Panc1 (cell line): ENCODE results near the gene ROBO1. TPM values are rescaled to one million over a fixed set of nuclear protein-coding genes. Genes with fewer than 3 reads are reported as not detected.

Experiments used
- ATAC-seq: fragments of 200-7000 bp; cut with Tn5 transposase; 2 replicates; pipeline ENCODE4 v1.9.1; 2020; ENCODE audit warnings: mild to moderate bottlenecking, moderate library complexity
- BruUV-seq: library from RNA; stranded (reverse); fragments of 400-500 nt; replicated peaks from 2 replicates; lab custom pipeline; 2021; lab: Mats Ljungman, UMichigan
- CTCF ChIA-PET: fragments of 300-600 bp; sonication (Branson Sonifier 250); formaldehyde crosslinking; loops from one replicate; lab custom pipeline; 2022; ENCODE audit warnings: antibody characterized with exemption; lab: Charles Lee
- POLR2A ChIA-PET: fragments of 300-600 bp; sonication (Branson Sonifier 250); formaldehyde crosslinking; loops from one replicate; lab custom pipeline; 2022; ENCODE audit warnings: antibody characterized with exemption; lab: Charles Lee
- DNase-seq: peaks from one replicate; pipeline ENCODE4 v3.0.0-alpha.2; 2010; ENCODE audit warnings: low read depth, low spot score
- H3K27ac ChIP-seq: 2 replicates; pipeline ENCODE4 v1.5.1; 2011; ENCODE audit warnings: mild to moderate bottlenecking, low read length, inconsistent platforms
- H3K27me3 ChIP-seq: fragments of 200-500 bp; sonication (Bioruptor generic); 2 replicates; pipeline ENCODE4 v1.6.0; 2014; ENCODE audit warnings: low read length, inconsistent platforms; ENCODE audit not compliant: control insufficient read depth, insufficient read depth
- H3K36me3 ChIP-seq: fragments of 200-500 bp; sonication (Bioruptor generic); 2 replicates; pipeline ENCODE4 v1.5.1; 2014; ENCODE audit warnings: inconsistent platforms, mild to moderate bottlenecking, low read length, moderate library complexity; ENCODE audit not compliant: control insufficient read depth, insufficient read depth
- H3K4me1 ChIP-seq: 2 replicates; pipeline ENCODE4 v1.5.1; 2011; ENCODE audit warnings: inconsistent platforms, mild to moderate bottlenecking, low read length, moderate library complexity; ENCODE audit not compliant: control insufficient read depth, insufficient read depth
- H3K4me3 ChIP-seq, 2 experiments: 2 replicates each; pipeline ENCODE4 v1.5.1; 2011 to 2012; ENCODE audit warnings: low read depth in 2 of 2, low read length in 2 of 2, mild to moderate bottlenecking in 2 of 2, inconsistent platforms in 1 of 2, moderate library complexity in 1 of 2
- H3K9me3 ChIP-seq: fragments of 200-500 bp; sonication (Bioruptor generic); 2 replicates; pipeline ENCODE4 v1.5.1; 2014; ENCODE audit warnings: low read depth, mild to moderate bottlenecking, inconsistent platforms, low read length, moderate library complexity; ENCODE audit not compliant: control insufficient read depth, insufficient read depth
- CTCF ChIP-seq: fragments of 450-650 bp; IDR thresholded peaks from 2 replicates; pipeline ENCODE4 v1.5.1; 2017; ENCODE audit warnings: mild to moderate bottlenecking
- POLR2AphosphoS5 ChIP-seq: IDR thresholded peaks from 2 replicates; pipeline ENCODE4 v1.6.1; 2012; ENCODE audit warnings: mild to moderate bottlenecking, low read depth, low read length, moderate library complexity
- REST ChIP-seq, 2 experiments: IDR thresholded peaks; 2 replicates each; pipeline ENCODE4 v1.6.1; 2011 to 2012; ENCODE audit warnings: low read depth in 2 of 2, control low read depth in 1 of 2, low read length in 1 of 2, mild to moderate bottlenecking in 1 of 2, moderate library complexity in 1 of 2; ENCODE audit not compliant: insufficient read depth in 1 of 2
- SIN3A ChIP-seq: IDR thresholded peaks from 2 replicates; pipeline ENCODE4 v1.6.1; 2012; ENCODE audit warnings: low read depth, mild to moderate bottlenecking, low read length, moderate library complexity, borderline replicate concordance; ENCODE audit not compliant: insufficient read depth
- TCF7L2 ChIP-seq: IDR thresholded peaks from 2 replicates; pipeline ENCODE4 v1.6.1; 2011; ENCODE audit warnings: mild to moderate bottlenecking, low read depth, low read length, inconsistent platforms
- in situ Hi-C: cut with HindIII; loops from 2 replicates; pipeline ENCODE4 v1.10.0; 2016; ENCODE audit warnings: low sequenced_read_pairs, low pct_unique_long_range_greater_than_20kb
- intact Hi-C: fragments of 100-400 bp; cut with micrococcal nuclease; formaldehyde crosslinking; loops from one replicate; pipeline ENCODE4 v1.10.0; 2022; ENCODE audit not compliant: unreplicated experiment
- total RNA-seq: library from RNA; stranded (reverse); gene quantifications from one replicate; pipeline ENCODE4 v1.2.1, GENCODE V29; 2021; ENCODE audit not compliant: unreplicated experiment

Gene ROBO1
- total RNA-seq, 1 experiment from 2014 or later: 61.6 TPM

GRCh38 chr3:79184251-79184650, 583.5 kb downstream of the ROBO1 start:
- DNase-seq (no peak), ATAC-seq (no peak)
- TF ChIP-seq REST (IDR thresholded peaks at IDR 0.05; ENCODE audit: insufficient read depth in 1 of 2, low read depth in 2 of 2, low read length in 1 of 2) (no peak), SIN3A (no peak), TCF7L2 (no peak), POLR2AphosphoS5 (no peak)
- Histone ChIP-seq H3K27ac (no peak overlapping the region), H3K27me3 (no peaks in the 10 kb centered on the region), H3K4me1 (no peaks in the 10 kb centered on the region), H3K9me3 (no peaks in the 10 kb centered on the region), H3K4me3 (no peak overlapping the region), H3K36me3 (no peaks in the 10 kb centered on the region)
- in situ Hi-C loops (no loop called here), intact Hi-C loops (no loop called here)
- CTCF ChIA-PET: no interaction called here
- BruUV-seq: no TSS peak
- POLR2A ChIA-PET: no interaction called here

- Histone ChIP-seq H3K27me3 (no peaks in the 10 kb centered on the region), H3K27ac (no peak overlapping the region), H3K36me3 (no peaks in the 10 kb centered on the region), H3K4me1 (no peaks in the 10 kb centered on the region), H3K9me3 (no peaks in the 10 kb centered on the region), H3K4me3 (no peak overlapping the region)
- no TSS peak for BruUV-seq
- intact Hi-C loops: no loop called here
- in situ Hi-C loops: no loop called here
- DNase-seq (no peak), ATAC-seq (no peak)
- POLR2A ChIA-PET: no interaction called here
- TF ChIP-seq SIN3A (no peak), CTCF (no peak), TCF7L2 (no peak)
- CTCF ChIA-PET: no interaction called here
Observed at GRCh38 chr3:79183496-79183895, 584.3 kb downstream of the ROBO1 start.

GRCh38 chr3:79178471-79179180, 589.2 kb downstream of the ROBO1 start:
- intact Hi-C loops (no loop called here), in situ Hi-C loops (no loop called here)
- H3K36me3 ChIP-seq: no peaks in the 10 kb centered on the region
- no peak for TF ChIP-seq TCF7L2
- no peak for TF ChIP-seq POLR2AphosphoS5
- no peak overlapping the region for H3K4me3 ChIP-seq
- H3K27ac ChIP-seq: no peak overlapping the region
- no peaks in the 10 kb centered on the region for H3K9me3 ChIP-seq
- no peak for ATAC-seq
- DNase-seq: no peak
- H3K4me1 ChIP-seq: no peaks in the 10 kb centered on the region
- no TSS peak for BruUV-seq
- no peaks in the 10 kb centered on the region for H3K27me3 ChIP-seq
- CTCF ChIA-PET: interaction anchor here (0.6 kb wide), 1 partner anchor 868 kb away, joined by 3 read pairs; no protein-coding TSS in a partner anchor
- POLR2A ChIA-PET: no interaction called here
